H1 (cell line): ENCODE measurements around the gene RNF141. TPM values are rescaled to one million over a fixed set of nuclear protein-coding genes. Genes with fewer than 3 reads are reported as not detected.

Experiments
- CTCF ChIA-PET: fragments of 300-600 bp; sonication (Branson Sonifier 250); formaldehyde crosslinking; loops from one replicate; lab custom pipeline; 2021; ENCODE audit not compliant: partially characterized antibody; lab: Charles Lee
- POLR2A ChIA-PET: fragments of 300-600 bp; sonication (Branson Sonifier 250); formaldehyde crosslinking; loops from one replicate; lab custom pipeline; 2021; ENCODE audit warnings: inconsistent platforms; ENCODE audit not compliant: partially characterized antibody; lab: Charles Lee
- DNase-seq, 2 experiments: peaks; one replicate each; pipeline versions ENCODE4 v3.0.0 to v3.0.0-alpha.2; 2010 to 2022; ENCODE audit warnings: low spot score in 2 of 2, low read depth in 1 of 2, mixed read lengths in 1 of 2
- FAIRE-seq: peaks from 2 replicates; lab custom pipeline; 2011; peaks lifted over from hg19 to GRCh38; lab: Jason Lieb, UNC
- H2AFZ ChIP-seq: 2 replicates; pipeline ENCODE4 v1.8.1; 2012; ENCODE audit warnings: low read length, inconsistent platforms
- H2AK5ac ChIP-seq: 2 replicates; pipeline ENCODE4 v1.6.1; 2013; ENCODE audit warnings: low read depth, low read length
- H2BK120ac ChIP-seq: replicated peaks from 2 replicates; pipeline ENCODE3; 2013; ENCODE audit warnings: low read depth, low read length, inconsistent platforms
- H2BK12ac ChIP-seq: 2 replicates; pipeline ENCODE4 v1.6.1; 2013; ENCODE audit warnings: low read depth, low read length
- H2BK15ac ChIP-seq: 2 replicates; pipeline ENCODE4 v1.6.1; 2013; ENCODE audit warnings: low read length
- H2BK20ac ChIP-seq: 2 replicates; pipeline ENCODE4 v1.6.1; 2013; ENCODE audit warnings: low read length
- H2BK5ac ChIP-seq: 2 replicates; pipeline ENCODE4 v1.6.1; 2013; ENCODE audit warnings: low read depth, low read length
- H3K14ac ChIP-seq: 2 replicates; pipeline ENCODE4 v1.6.1; 2013; ENCODE audit warnings: inconsistent platforms; ENCODE audit not compliant: insufficient read length
- H3K18ac ChIP-seq: 2 replicates; pipeline ENCODE4 v1.6.1; 2013; ENCODE audit warnings: low read length; ENCODE audit errors: extremely low read depth
- H3K23ac ChIP-seq: 2 replicates; pipeline ENCODE4 v1.6.1; 2013; ENCODE audit warnings: inconsistent platforms; ENCODE audit not compliant: insufficient read length
- H3K23me2 ChIP-seq: 2 replicates; pipeline ENCODE4 v1.6.1; 2013; ENCODE audit warnings: low read depth, low read length
- H3K27ac ChIP-seq: 2 replicates; pipeline ENCODE4 v1.6.1; 2011; ENCODE audit warnings: low read depth, low read length, inconsistent platforms
- H3K27me3 ChIP-seq, 4 experiments: replicated peaks in 1 of 4; 1 replicate in 1 of 4; 2 replicates in 3 of 4; pipeline versions ENCODE4 v1.6.1 to v1.8.1; 2011 to 2013; ENCODE audit warnings: low read length in 3 of 4, mild to moderate bottlenecking in 3 of 4, inconsistent platforms in 2 of 4, mixed read lengths in 2 of 4, moderate library complexity in 1 of 4; ENCODE audit not compliant: control insufficient read depth in 3 of 4, insufficient read depth in 3 of 4; ENCODE audit errors: extremely low read depth in 1 of 4
- H3K36me3 ChIP-seq, 4 experiments: 2 replicates each; pipeline versions ENCODE4 v1.6.1 to v1.8.1; 2011 to 2013; ENCODE audit warnings: mild to moderate bottlenecking in 4 of 4, low read length in 3 of 4, moderate library complexity in 2 of 4, control low read depth in 1 of 4, inconsistent platforms in 1 of 4; ENCODE audit not compliant: insufficient read depth in 4 of 4, control insufficient read depth in 2 of 4
- H3K4ac ChIP-seq: replicated peaks from 2 replicates; pipeline ENCODE3; 2013; ENCODE audit warnings: low read length, low read depth, mixed read lengths, inconsistent platforms; ENCODE audit not compliant: insufficient read length
- H3K4me1 ChIP-seq, 4 experiments: replicated peaks in 1 of 4; 1 replicate in 1 of 4; 2 replicates in 3 of 4; pipeline versions ENCODE4 v1.6.1 to v1.8.1; 2011 to 2013; ENCODE audit warnings: low read length in 3 of 4, inconsistent platforms in 2 of 4, mixed read lengths in 1 of 4; ENCODE audit not compliant: insufficient read depth in 4 of 4, control insufficient read depth in 3 of 4
- H3K4me2 ChIP-seq, 2 experiments: 2 replicates each; pipeline versions ENCODE4 v1.6.1 to v1.8.1; 2011 to 2013; ENCODE audit warnings: low read depth in 2 of 2, low read length in 2 of 2, control low read depth in 1 of 2, inconsistent platforms in 1 of 2, mild to moderate bottlenecking in 1 of 2; ENCODE audit not compliant: insufficient read depth in 1 of 2
- H3K4me3 ChIP-seq, 4 experiments: fragments of 200-600, 300-600 bp in 1 of 4; sonication (generic), shearing (Covaris generic), sonication (Bioruptor Twin) in 1 of 4; 2 replicates each; pipeline versions ENCODE4 v1.5.1 to v1.8.1; 2011 to 2016; ENCODE audit warnings: low read length in 4 of 4, low read depth in 3 of 4, control low read depth in 2 of 4, inconsistent platforms in 2 of 4, mild to moderate bottlenecking in 2 of 4, mixed read lengths in 1 of 4, moderate library complexity in 1 of 4; ENCODE audit not compliant: insufficient read depth in 2 of 4; ENCODE audit errors: extremely low read depth in 1 of 4
- H3K56ac ChIP-seq: replicated peaks from 2 replicates; pipeline ENCODE3; 2013; ENCODE audit warnings: low read depth, mild to moderate bottlenecking, mixed read lengths, low read length, inconsistent platforms; ENCODE audit not compliant: insufficient read length
- H3K79me1 ChIP-seq: 2 replicates; pipeline ENCODE4 v1.6.1; 2013; ENCODE audit warnings: low read depth, low read length, control low read depth
- H3K79me2 ChIP-seq, 2 experiments: 2 replicates each; pipeline versions ENCODE4 v1.6.1 to v1.8.1; 2012 to 2013; ENCODE audit warnings: low read length in 2 of 2, mild to moderate bottlenecking in 2 of 2, inconsistent platforms in 1 of 2; ENCODE audit not compliant: insufficient read depth in 2 of 2, control insufficient read depth in 1 of 2
- H3K9ac ChIP-seq, 4 experiments: replicated peaks in 1 of 4; 1 replicate in 1 of 4; 2 replicates in 3 of 4; pipeline versions ENCODE4 v1.6.1 to v1.8.1; 2011 to 2013; ENCODE audit warnings: low read depth in 3 of 4, low read length in 3 of 4, control low read depth in 2 of 4, mild to moderate bottlenecking in 2 of 4, moderate library complexity in 2 of 4, inconsistent platforms in 1 of 4; ENCODE audit errors: extremely low read depth in 1 of 4
- H3K9me3 ChIP-seq, 2 experiments: 2 replicates each; pipeline versions ENCODE4 v1.6.1 to v1.8.1; 2012 to 2013; ENCODE audit warnings: mild to moderate bottlenecking in 2 of 2, moderate library complexity in 2 of 2, control low read depth in 1 of 2, inconsistent platforms in 1 of 2, low read depth in 1 of 2, low read length in 1 of 2, mixed read lengths in 1 of 2; ENCODE audit not compliant: insufficient read depth in 2 of 2
- H4K20me1 ChIP-seq, 2 experiments: replicated peaks in 1 of 2; 2 replicates each; pipeline versions ENCODE3 to v1.8.1; 2011 to 2013; ENCODE audit warnings: inconsistent platforms in 2 of 2, low read length in 2 of 2, mild to moderate bottlenecking in 1 of 2; ENCODE audit not compliant: insufficient read depth in 2 of 2, control insufficient read depth in 1 of 2
- H4K5ac ChIP-seq: 2 replicates; pipeline ENCODE4 v1.6.1; 2013; ENCODE audit warnings: low read length, low read depth, mixed read lengths, inconsistent platforms; ENCODE audit not compliant: insufficient read length
- H4K8ac ChIP-seq: 2 replicates; pipeline ENCODE4 v1.8.0; 2013; ENCODE audit warnings: mild to moderate bottlenecking, moderate library complexity, low read length, inconsistent platforms; ENCODE audit not compliant: insufficient read depth; ENCODE audit errors: extremely low read depth
- H4K91ac ChIP-seq: replicated peaks from 2 replicates; pipeline ENCODE3; 2013; ENCODE audit warnings: low read length, mixed read lengths, inconsistent platforms; ENCODE audit not compliant: insufficient read length
- ATF2 ChIP-seq: IDR thresholded peaks from 2 replicates; pipeline ENCODE4 v1.6.1; 2012; ENCODE audit warnings: low read length, inconsistent platforms
- CHD2 ChIP-seq: IDR thresholded peaks from 2 replicates; pipeline ENCODE4 v1.6.1; 2012; ENCODE audit warnings: low read length, improper control_type of control experiment
- FOSL1 ChIP-seq: IDR thresholded peaks from 2 replicates; pipeline ENCODE4 v1.6.1; 2011; ENCODE audit warnings: mild to moderate bottlenecking, low read depth, low read length, moderate library complexity; ENCODE audit not compliant: insufficient read depth
- HDAC6 ChIP-seq: IDR thresholded peaks from one replicate; pipeline ENCODE4 v1.7.1; 2012; ENCODE audit warnings: low read depth, mild to moderate bottlenecking, inconsistent platforms, low read length, moderate library complexity
- JUND ChIP-seq: IDR thresholded peaks from 2 replicates; pipeline ENCODE4 v1.6.1; 2011; ENCODE audit warnings: mild to moderate bottlenecking, improper control_type of control experiment, low read length
- KDM1A ChIP-seq: fragments of 200-600, 300-600 bp; sonication (generic); IDR thresholded peaks from 2 replicates; pipeline ENCODE4 v1.7.1; 2016; ENCODE audit warnings: mild to moderate bottlenecking, low read length, borderline replicate concordance
- KDM5A ChIP-seq: fragments of 200-600 bp; IDR thresholded peaks from 2 replicates; pipeline ENCODE4 v1.7.1; 2012; ENCODE audit warnings: mild to moderate bottlenecking, low read length, inconsistent platforms, mixed read lengths
- SIX5 ChIP-seq: IDR thresholded peaks from 2 replicates; pipeline ENCODE4 v1.6.1; 2011; ENCODE audit warnings: mild to moderate bottlenecking, low read depth, low read length
- SP2 ChIP-seq: IDR thresholded peaks from 2 replicates; pipeline ENCODE4 v1.6.1; 2012; ENCODE audit warnings: mild to moderate bottlenecking, low read length, inconsistent platforms
- TBP ChIP-seq: IDR thresholded peaks from 2 replicates; pipeline ENCODE4 v1.6.1; 2011; ENCODE audit warnings: low read depth, low read length, improper control_type of control experiment
- TEAD4 ChIP-seq: IDR thresholded peaks from 2 replicates; pipeline ENCODE4 v1.6.1; 2012; ENCODE audit warnings: low read depth, low read length, inconsistent platforms, mixed read lengths
- WGBS, 2 experiments: shearing (Covaris generic) in 1 of 2; methylation state at CpG; one replicate each; pipeline versions ENCODE4 v1.1.6 to v1.1.7; 2013 to 2015; ENCODE audit warnings: low lambda C conversion rate in 2 of 2, mixed read lengths in 2 of 2, inconsistent platforms in 1 of 2, low coverage in 1 of 2, missing lambda C conversion rate in 1 of 2; ENCODE audit not compliant: insufficient replicate concordance in 2 of 2, insufficient coverage in 1 of 2, insufficient read length in 1 of 2; ENCODE audit errors: extremely low coverage in 1 of 2, missing lambda C conversion rate in 1 of 2; 5-methylcytosine and 5-hydroxymethylcytosine counted together
- polyA plus RNA-seq, 7 experiments: library from polyadenylated mRNA; depleted of rRNA in 3 of 7; stranded (reverse) in 5 of 7; unstranded in 2 of 7; fragments of >200 nt in 5 of 7; fragments of 200-250 nt in 2 of 7; gene quantifications; 1 replicate in 5 of 7; 2 replicates in 1 of 7; 4 replicates in 1 of 7; pipeline versions ENCODE4 v1.2.1 to v1.2.3, GENCODE V29; 2011 to 2013; ENCODE audit warnings: missing spikeins in 2 of 7, mixed read lengths in 2 of 7
- total RNA-seq: library from RNA; stranded (reverse); fragmentation: NEBNext Ultra II Directional; extraction: Animal tissue kit (Norgen Biotek cat#: 25700); gene quantifications from 2 replicates; pipeline ENCODE4 v1.2.1, GENCODE V29; 2021

The RNF141 gene
- total and polyA plus RNA-seq, 2 of the 8 experiments (the other 6 are each of a cell fraction or from before 2014, with no cell fraction given) = 8.5 to 22.8 TPM

GRCh38 chr11:10543782-10544181 is 2.8 kb upstream of the RNF141 start:
- no peak overlapping the region for H3K4ac ChIP-seq
- DNase-seq = no peak
- no peak overlapping the region for H3K27ac ChIP-seq
- H3K36me3 ChIP-seq = no peaks in the 10 kb centered on the region
- H2AFZ ChIP-seq = no peak overlapping the region
- no peak overlapping the region; the same call in 1 of the 2 replicates for H4K8ac ChIP-seq
- H2BK15ac ChIP-seq = no peak overlapping the region
- no peak overlapping the region for H4K5ac ChIP-seq
- no peak overlapping the region for H2BK5ac ChIP-seq
- no peaks in the 10 kb centered on the region for H3K79me1 ChIP-seq
- H2BK120ac ChIP-seq = no peak overlapping the region
- H3K9me3 ChIP-seq = no peaks in the 10 kb centered on the region
- H3K4me3 ChIP-seq = no peak overlapping the region
- H2BK20ac ChIP-seq = no peak overlapping the region
- WGBS, 2 experiments = 88% methylated on average over 13 of the region's 14 CpGs; no CpG with 5 or more reads in 1 of the 2 experiments
- no peaks in the 10 kb centered on the region for H3K79me2 ChIP-seq
- no peak overlapping the region for H3K9ac ChIP-seq
- H3K27me3 ChIP-seq = no peaks in the 10 kb centered on the region
- H3K23ac ChIP-seq = no peak overlapping the region
- FAIRE-seq = no peak
- H3K56ac ChIP-seq = no peak overlapping the region
- no peaks in the 10 kb centered on the region for H4K20me1 ChIP-seq
- H3K4me2 ChIP-seq = no peak overlapping the region
- H3K18ac ChIP-seq = no peak overlapping the region
- TF ChIP-seq TBP (no peak), SP2 (no peak), FOSL1 (no peak), HDAC6 (no peak), TEAD4 (no peak), ATF2 (no peak), CHD2 (no peak), KDM5A (no peak), KDM1A (no peak), JUND (no peak), SIX5 (no peak)
- no peak overlapping the region for H2BK12ac ChIP-seq
- H3K14ac ChIP-seq = no peak overlapping the region
- no peak overlapping the region for H2AK5ac ChIP-seq
- H4K91ac ChIP-seq = no peak overlapping the region
- peaks cover 4% of the 10 kb centered on the region; the same call in 1 of the 2 replicates for H3K23me2 ChIP-seq
- POLR2A ChIA-PET = interaction anchor here (0.7 kb wide), 1 partner anchor 9 kb away, joined by 3 read pairs; no protein-coding TSS in a partner anchor
- H3K4me1 ChIP-seq = peaks cover 0 to 6% (median 0%) of the 10 kb centered on the region in 4 experiments; a peak in 2 of 7 replicates
- CTCF ChIA-PET = interaction anchor here (0.6 to 3.0 kb wide), 9 partner anchors 10 to 552 kb away, joined by 3 to 10 read pairs (median 3); no protein-coding TSS in a partner anchor
